ENCODE results near the gene PLIN5.

Gene PLIN5

GRCh38 chr19:4516199-4516938 lies 18.7 kb downstream of the PLIN5 start:
- no peak for DNase-seq (ENCODE audit: extremely low spot score)
- ChIA-PET POLR2A (no interaction called here), CTCF (interaction anchor here (0.7 to 1.7 kb wide), 5 partner anchors 8 to 694 kb away, joined by 3 to 10 read pairs (median 3); partner anchors contain the start of genes CHAF1A and LRG1)
- TF ChIP-seq CTCF (IDR thresholded peaks at IDR 0.05; ENCODE audit: control extremely low read depth, extremely low read depth, low read depth, missing control alignments) = no peak

DNA sequence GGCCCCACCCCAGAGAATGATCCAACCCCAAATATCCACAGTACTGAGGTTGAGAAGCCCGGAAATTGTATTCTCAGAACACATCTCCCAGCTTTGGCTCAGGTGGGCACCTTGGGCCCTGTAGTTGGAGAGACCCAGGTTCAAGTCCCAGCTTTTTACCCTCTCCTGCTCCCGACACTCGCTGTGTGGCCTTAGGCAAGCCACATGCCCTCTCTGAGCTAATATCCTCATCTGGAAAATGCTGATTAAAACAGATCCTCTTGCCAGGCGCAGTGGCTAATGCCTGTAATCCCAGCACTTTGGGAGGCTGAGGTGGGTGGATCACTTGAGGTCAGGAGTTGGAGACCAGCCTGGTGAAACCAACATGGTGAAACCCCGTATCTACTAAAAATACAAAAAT lies 19.3 kb downstream of the PLIN5 start:
- POLR2A ChIA-PET = no interaction called here
- no peak for DNase-seq (ENCODE audit: extremely low spot score)
- no peak for TF ChIP-seq CTCF (IDR thresholded peaks at IDR 0.05; ENCODE audit: control extremely low read depth, extremely low read depth, low read depth, missing control alignments)
- CTCF ChIA-PET = interaction anchor here (1.1 to 2.3 kb wide), 3 partner anchors 9 to 113 kb away, joined by 3 to 10 read pairs (median 4); partner anchors contain the start of genes CHAF1A and LRG1

DNA sequence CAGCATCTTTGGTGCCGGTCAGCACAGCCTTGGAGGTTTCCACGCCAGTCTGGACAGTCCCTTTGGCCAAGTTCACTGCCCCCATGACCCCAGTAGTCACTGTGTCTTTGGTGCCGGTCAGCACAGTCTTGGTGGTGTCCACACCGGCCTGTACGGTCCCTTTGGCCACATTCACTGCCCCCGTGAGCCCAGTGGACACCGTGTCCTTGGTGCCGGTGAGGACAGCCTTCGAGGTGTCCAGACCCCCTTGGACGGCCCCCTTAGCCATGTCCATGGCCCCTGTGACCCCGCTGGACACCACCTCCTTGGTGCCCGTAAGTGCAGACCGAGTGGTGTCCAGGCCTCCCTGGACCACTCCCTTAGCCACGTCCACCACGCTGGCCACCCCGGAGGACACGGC lies 21.8 kb downstream of the PLIN5 start:
- ChIA-PET CTCF (no interaction called here), POLR2A (no interaction called here)
- no peak for TF ChIP-seq CTCF (IDR thresholded peaks at IDR 0.05; ENCODE audit: control extremely low read depth, extremely low read depth, low read depth, missing control alignments)
- no peak for DNase-seq (ENCODE audit: extremely low spot score)

- no peak for DNase-seq (ENCODE audit: extremely low spot score)
- TF ChIP-seq CTCF (IDR thresholded peaks at IDR 0.05; ENCODE audit: control extremely low read depth, extremely low read depth, low read depth, missing control alignments) = no peak
- CTCF ChIA-PET = no interaction called here
- POLR2A ChIA-PET = no interaction called here
These were observed 23.0 kb downstream of the PLIN5 start for GRCh38 chr19:4512070-4512469.

DNA sequence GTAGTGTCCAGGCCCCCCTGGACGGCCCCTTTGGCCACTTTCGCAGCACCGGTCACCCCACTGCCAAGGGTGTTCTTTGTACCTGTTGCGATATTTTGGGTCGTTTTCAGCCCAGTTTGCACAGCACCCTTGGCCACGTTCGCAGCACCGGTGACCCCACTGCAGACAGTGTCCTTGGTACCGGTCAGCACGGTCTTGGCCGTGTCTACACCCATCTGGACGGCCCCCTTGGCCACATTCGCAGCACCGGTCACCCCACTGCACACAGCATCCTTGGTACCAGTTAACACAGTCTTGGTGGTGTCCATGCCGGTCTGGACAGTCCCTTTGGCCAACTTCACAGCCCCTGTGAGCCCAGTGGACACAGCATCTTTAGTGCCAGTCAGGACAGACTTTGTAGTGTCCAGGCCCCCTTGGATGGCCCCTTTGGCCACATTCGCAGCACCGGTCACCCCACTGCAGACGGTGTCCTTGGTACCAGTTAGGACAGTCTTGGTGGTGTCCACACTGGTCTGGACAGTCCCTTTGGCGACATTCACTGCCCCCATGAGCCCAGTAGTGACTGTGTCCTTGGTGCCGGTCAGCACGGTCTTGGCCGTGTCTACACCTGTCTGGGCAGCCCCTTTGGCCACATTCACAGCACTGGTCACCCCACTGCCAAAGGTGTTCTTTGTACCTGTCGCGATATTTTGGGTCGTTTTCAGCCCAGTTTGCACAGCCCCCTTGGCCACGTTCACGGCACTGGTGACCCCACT lies 23.5 kb downstream of the PLIN5 start:
- TF ChIP-seq CTCF (IDR thresholded peaks at IDR 0.05; ENCODE audit: control extremely low read depth, extremely low read depth, low read depth, missing control alignments) = no peak
- ChIA-PET CTCF (no interaction called here), POLR2A (no interaction called here)
- DNase-seq (ENCODE audit: extremely low spot score) = no peak

- ChIA-PET POLR2A (no interaction called here), CTCF (interaction anchor here (3.7 kb wide), 1 partner anchor 13 kb away, joined by 31 read pairs; no protein-coding TSS in a partner anchor)
- no peak for DNase-seq (ENCODE audit: extremely low spot score)
- TF ChIP-seq CTCF (IDR thresholded peaks at IDR 0.05; ENCODE audit: control extremely low read depth, extremely low read depth, low read depth, missing control alignments) = no peak
These were observed 24.4 kb downstream of the PLIN5 start for GRCh38 chr19:4510435-4511255.

Measured in GM10248 (cell line).